ENCODE results near the gene RABGAP1L.
"Not testable (repeated sequence)": the region's sequence is repeated elsewhere in the genome, so short reads cannot be mapped to it uniquely, and the experiment has no call there.

- not testable (repeated sequence) for TF ChIP-seq CTCF (IDR thresholded peaks at IDR 0.05); POLR2AphosphoS5 (IDR thresholded peaks at IDR 0.05); POLR2A (IDR thresholded peaks at IDR 0.05; ENCODE audit: low read depth)
These were observed 15.5 kb upstream of the RABGAP1L start for GRCh38 chr1:174143727-174144396.
